Gastrocnemius medialis (tissue), 4 donors: ENCODE data around the gene KPNA1. TPM values are rescaled to one million over a fixed set of nuclear protein-coding genes. Genes with fewer than 3 reads are reported as not detected.

ENCODE experiments used
- ATAC-seq, 2 donors: fragments of 150-250 bp; one replicate each; pipeline ENCODE4 v1.9.1; 2016
- DNase-seq, 2 donors: peaks; one replicate each; pipeline ENCODE4 v3.0.0-alpha.2; 2019
- H3K27ac ChIP-seq, 4 donors: fragments of 200-600 bp; sonication (generic); 1 replicate in 1 of 4; 2 replicates in 3 of 4; pipeline ENCODE4 v1.5.1; 2016 to 2018; ENCODE audit warnings: mild to moderate bottlenecking in 2 of 4, moderate library complexity in 1 of 4
- H3K27me3 ChIP-seq, 3 donors: fragments of 200-600 bp; sonication (generic) in 2 of 3; 1 replicate in 1 of 3; 2 replicates in 2 of 3; pipeline versions ENCODE4 v1.5.1 to v1.6.0; 2016 to 2019; ENCODE audit warnings: mild to moderate bottlenecking in 1 of 3, moderate library complexity in 1 of 3
- H3K36me3 ChIP-seq, 2 donors: fragments of 200-600 bp; sonication (generic) in 1 of 2; one replicate each; pipeline ENCODE4 v1.5.1; 2017 to 2018
- H3K4me1 ChIP-seq, 2 donors: fragments of 200-600 bp; sonication (generic) in 1 of 2; one replicate each; pipeline ENCODE4 v1.5.1; 2016 to 2017; ENCODE audit warnings: mild to moderate bottlenecking in 2 of 2
- H3K4me3 ChIP-seq, 4 donors: fragments of 200-600 bp; sonication (generic) in 3 of 4; 1 replicate in 1 of 4; 2 replicates in 3 of 4; pipeline ENCODE4 v1.5.1; 2016 to 2019; ENCODE audit warnings: mild to moderate bottlenecking in 2 of 4
- H3K9me3 ChIP-seq, 3 donors: fragments of 200-600 bp; sonication (generic) in 2 of 3; 1 replicate in 1 of 3; 2 replicates in 2 of 3; pipeline ENCODE4 v1.5.1; 2016 to 2019
- CTCF ChIP-seq, 5 experiments: fragments of 450-650 bp in 3 of 5; fragments of 200-600 bp in 2 of 5; sonication (generic) in 2 of 5; IDR thresholded peaks in 4 of 5; conservative IDR thresholded peaks in 1 of 5; 1 replicate in 4 of 5; 2 replicates in 1 of 5; pipeline ENCODE4 v1.5.1; 2016 to 2019; ENCODE audit warnings: antibody characterized with exemption in 5 of 5, mild to moderate bottlenecking in 3 of 5, moderate library complexity in 3 of 5
- POLR2A ChIP-seq, 2 donors: fragments of 450-650 bp; IDR thresholded peaks; one replicate each; pipeline ENCODE4 v1.6.1; 2017; ENCODE audit warnings: antibody characterized with exemption in 2 of 2, mild to moderate bottlenecking in 2 of 2, moderate library complexity in 2 of 2
- in situ Hi-C, 4 donors: fragments of 200-750 bp; cut with MboI; loops; one replicate each; pipeline versions ENCODE4 v1.15.0 to v1.8.0; 2017; ENCODE audit warnings: low sequenced_read_pairs in 4 of 4
- intact Hi-C: fragments of 100-400 bp; cut with DNase I; formaldehyde crosslinking; loops from one replicate; pipeline ENCODE4 v1.15.1; 2023; ENCODE audit warnings: low total_unique reads
- total RNA-seq, 4 donors: library from RNA; depleted of rRNA; stranded (reverse); fragments of >200 nt; gene quantifications; one replicate each; pipeline versions ENCODE4 v1.1.0 to v1.2.3, GENCODE V29; 2016

The KPNA1 gene
- total RNA-seq, 4 donors from 2014 or later: 108 to 119 (median 112) TPM

- Histone ChIP-seq H3K4me3 (no peak overlapping the region), H3K9me3 (no peaks in the 10 kb centered on the region), H3K27ac (no peak overlapping the region), H3K4me1 (no peaks in the 10 kb centered on the region), H3K36me3 (no peaks in the 10 kb centered on the region), H3K27me3 (no peaks in the 10 kb centered on the region)
- no peak for ATAC-seq
- in situ Hi-C loops (no loop called here), intact Hi-C loops (no loop called here)
- no peak for DNase-seq
- TF ChIP-seq POLR2A (IDR thresholded peaks at IDR 0.05) (no peak), CTCF (IDR thresholded peaks at IDR 0.05 in 4 of 5, conservative IDR thresholded peaks at IDR 0.05 in 1 of 5) (no peak)
Observed at GRCh38 chr3:122520861-122521260, 6.1 kb upstream of the KPNA1 start.

- Histone ChIP-seq H3K4me1 (no peaks in the 10 kb centered on the region), H3K36me3 (no peaks in the 10 kb centered on the region), H3K27ac (no peak overlapping the region), H3K27me3 (no peaks in the 10 kb centered on the region), H3K4me3 (no peak overlapping the region), H3K9me3 (no peaks in the 10 kb centered on the region)
- in situ Hi-C loops: loop anchor here in 3 of 4 donors (10.0 kb wide), 2 partner anchors 105 to 135 kb away; partner anchors contain the start of genes FAM162A (in 2 of the 3), MIX23 (in 2 of the 3) and WDR5B (in 1 of the 3)
- ATAC-seq: no peak
- no peak for DNase-seq
- TF ChIP-seq CTCF (IDR thresholded peaks at IDR 0.05 in 4 of 5, conservative IDR thresholded peaks at IDR 0.05 in 1 of 5) (no peak), POLR2A (IDR thresholded peaks at IDR 0.05) (no peak)
- intact Hi-C loops: no loop called here
Observed at GRCh38 chr3:122519693-122520092, 5.0 kb upstream of the KPNA1 start.

GRCh38 chr3:122516846-122517360, 2.2 kb upstream of the KPNA1 start:
- Histone ChIP-seq H3K27ac (no peak overlapping the region), H3K4me1 (peaks cover 16 to 18% of the 10 kb centered on the region in 2 donors), H3K9me3 (no peaks in the 10 kb centered on the region), H3K27me3 (no peaks in the 10 kb centered on the region), H3K4me3 (no peak overlapping the region), H3K36me3 (no peaks in the 10 kb centered on the region)
- ATAC-seq: no peak
- in situ Hi-C loops (loop anchor here in 3 of 4 donors (10.0 kb wide), 2 partner anchors 102 to 132 kb away; partner anchors contain the start of genes FAM162A (in 2 of the 3), MIX23 (in 2 of the 3) and WDR5B (in 1 of the 3)), intact Hi-C loops (no loop called here)
- no peak for DNase-seq
- TF ChIP-seq POLR2A (IDR thresholded peaks at IDR 0.05) (no peak), CTCF (IDR thresholded peaks at IDR 0.05 in 4 of 5, conservative IDR thresholded peaks at IDR 0.05 in 1 of 5) (no peak)

- no peak for ATAC-seq
- Histone ChIP-seq H3K9me3 (no peaks in the 10 kb centered on the region), H3K4me1 (peaks cover 26 to 29% of the 10 kb centered on the region in 2 donors), H3K27ac (no peak overlapping the region), H3K4me3 (no peak overlapping the region), H3K36me3 (no peaks in the 10 kb centered on the region), H3K27me3 (no peaks in the 10 kb centered on the region)
- in situ Hi-C loops: loop anchor here in 3 of 4 donors (10.0 kb wide), 2 partner anchors 101 to 131 kb away; partner anchors contain the start of genes FAM162A (in 2 of the 3), MIX23 (in 2 of the 3) and WDR5B (in 1 of the 3)
- intact Hi-C loops: loop anchor here (2.0 kb wide), 1 partner anchor 49 kb away; the partner anchor contains the start of genes DTX3L and PARP9
- no peak for DNase-seq
- TF ChIP-seq CTCF (IDR thresholded peaks at IDR 0.05 in 4 of 5, conservative IDR thresholded peaks at IDR 0.05 in 1 of 5) (no peak), POLR2A (IDR thresholded peaks at IDR 0.05) (no peak)
Observed at GRCh38 chr3:122515870-122516269, 1.1 kb upstream of the KPNA1 start.
